KBM-7 (cell line): ENCODE data around the gene LCORL.

ENCODE experiments used
- DNase-seq: peaks from one replicate; pipeline ENCODE4 v3.0.0-alpha.2; 2015
- in situ Hi-C: fragments of 300-500 bp; cut with MboI; formaldehyde crosslinking; loops from 2 replicates; pipeline ENCODE4 v1.14.3; 2020; ENCODE audit warnings: low sequenced_read_pairs, low pct_unique_long_range_greater_than_20kb, mixed read lengths

Gene LCORL

DNA sequence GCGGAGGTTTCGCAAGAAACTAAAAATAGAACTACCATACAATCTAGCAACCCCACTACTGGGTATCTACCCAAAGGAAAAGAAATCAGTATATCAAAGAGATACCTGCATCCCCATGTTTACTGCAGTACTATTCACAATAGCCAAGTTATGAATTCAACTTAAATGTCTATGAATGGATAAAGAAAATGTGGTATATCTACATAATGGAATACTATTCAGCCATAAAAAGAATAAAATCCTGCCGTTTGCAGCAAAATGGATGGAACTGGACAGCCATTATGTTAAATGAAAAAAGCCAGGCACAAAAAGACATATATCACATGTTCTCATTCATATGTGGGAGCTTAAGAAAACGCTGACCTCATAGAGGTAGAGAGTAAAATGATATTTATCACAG, 65.3 kb downstream of the LCORL start:
- no peak for DNase-seq

GRCh38 chr4:17945303-17945702, 76.3 kb downstream of the LCORL start:
- in situ Hi-C loops, result no loop called here

More for the DNA sequence above, 65.3 kb downstream of the LCORL start:
- in situ Hi-C loops, result no loop called here

DNA sequence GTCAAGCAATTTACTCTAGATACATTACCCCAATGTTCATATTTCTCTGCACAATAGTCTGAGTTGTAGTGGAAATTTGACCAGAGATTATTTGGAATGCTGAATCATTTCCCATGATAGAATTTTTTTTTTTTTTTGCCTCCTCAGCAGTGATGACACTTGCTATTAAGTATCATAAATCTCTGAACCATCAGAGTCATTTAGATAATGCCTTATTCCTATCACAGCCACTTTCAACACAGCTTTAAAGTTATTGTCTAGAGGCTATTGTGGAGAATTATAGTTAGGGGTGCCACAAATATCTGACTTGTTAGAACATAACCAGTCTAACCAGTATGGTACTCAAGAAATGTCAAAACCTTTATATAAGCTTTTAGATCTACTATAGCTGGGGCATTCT, 79.8 kb downstream of the LCORL start:
- in situ Hi-C loops, result no loop called here
- DNase-seq, result no peak

More at GRCh38 chr4:17945303-17945702, 76.3 kb downstream of the LCORL start:
- no peak for DNase-seq

GRCh38 chr4:17939054-17939453, 82.5 kb downstream of the LCORL start:
- in situ Hi-C loops, result no loop called here
- no peak for DNase-seq

DNA sequence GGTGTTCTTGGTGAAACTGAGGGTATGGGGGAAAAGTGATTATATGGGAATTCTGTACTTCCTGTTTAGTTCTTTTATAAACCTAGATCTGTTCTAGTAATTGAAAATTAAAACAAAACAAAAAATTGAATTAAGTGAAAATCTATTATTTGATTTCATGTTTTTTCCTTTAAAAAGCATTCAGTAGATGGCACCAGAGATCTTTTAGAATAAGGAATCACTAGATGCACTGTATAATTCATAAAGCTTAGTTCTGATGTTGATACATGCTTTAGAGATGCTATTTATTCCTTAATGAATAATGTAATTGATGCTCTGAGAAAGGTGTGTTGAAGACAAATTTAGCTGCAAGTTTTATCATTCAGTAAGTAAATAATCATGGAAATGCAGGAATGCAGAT, 87.3 kb downstream of the LCORL start:
- in situ Hi-C loops, result no loop called here
- DNase-seq, result no peak

GRCh38 chr4:17933126-17933525, 88.4 kb downstream of the LCORL start:
- in situ Hi-C loops, result no loop called here
- no peak for DNase-seq

- DNase-seq, result no peak
- in situ Hi-C loops, result no loop called here
Measured at GRCh38 chr4:17932041-17932440, 89.5 kb downstream of the LCORL start.

DNA sequence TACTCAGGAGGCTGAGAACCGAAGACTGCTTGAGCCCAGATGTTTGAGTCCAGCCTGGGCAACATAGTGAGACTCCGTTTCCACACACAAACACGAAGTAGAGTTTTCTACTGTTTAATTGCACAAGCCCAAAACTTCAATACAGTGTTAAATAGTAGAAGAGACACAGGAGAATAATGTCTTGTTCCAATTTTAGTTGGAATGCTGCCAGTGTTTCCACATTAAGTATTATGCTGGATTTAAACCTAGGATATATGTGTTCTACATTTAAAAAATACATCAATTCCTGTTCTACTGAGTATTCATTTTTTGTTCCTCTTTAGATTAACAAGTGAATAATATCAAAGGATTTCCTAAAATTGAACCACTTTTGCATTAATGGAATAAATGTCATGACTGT, 91.3 kb downstream of the LCORL start:
- in situ Hi-C loops, result no loop called here

GRCh38 chr4:17924189-17924588, 97.4 kb downstream of the LCORL start:
- no peak for DNase-seq
- in situ Hi-C loops, result no loop called here

More for the DNA sequence above, 91.3 kb downstream of the LCORL start:
- no peak for DNase-seq

DNA sequence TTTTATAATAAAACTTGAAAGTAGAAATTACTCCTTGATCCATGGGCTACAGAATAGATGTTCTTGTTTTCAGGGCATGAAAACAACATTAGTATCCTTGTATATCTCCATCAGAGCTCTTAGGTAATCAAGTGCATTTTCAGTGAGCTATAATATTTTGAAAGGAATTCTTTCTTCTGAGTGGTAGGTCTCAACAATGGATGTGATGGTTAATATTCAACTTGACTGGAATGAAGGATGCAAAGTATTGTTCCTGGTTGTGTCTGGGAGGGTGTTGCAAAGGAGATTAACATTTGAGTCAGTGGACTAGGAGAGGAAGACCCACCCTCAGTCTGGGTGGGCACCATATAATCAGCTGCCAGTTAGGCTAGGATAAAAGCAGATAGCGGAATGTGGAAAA, 100.1 kb downstream of the LCORL start:
- DNase-seq, result no peak
- in situ Hi-C loops, result no loop called here

DNA sequence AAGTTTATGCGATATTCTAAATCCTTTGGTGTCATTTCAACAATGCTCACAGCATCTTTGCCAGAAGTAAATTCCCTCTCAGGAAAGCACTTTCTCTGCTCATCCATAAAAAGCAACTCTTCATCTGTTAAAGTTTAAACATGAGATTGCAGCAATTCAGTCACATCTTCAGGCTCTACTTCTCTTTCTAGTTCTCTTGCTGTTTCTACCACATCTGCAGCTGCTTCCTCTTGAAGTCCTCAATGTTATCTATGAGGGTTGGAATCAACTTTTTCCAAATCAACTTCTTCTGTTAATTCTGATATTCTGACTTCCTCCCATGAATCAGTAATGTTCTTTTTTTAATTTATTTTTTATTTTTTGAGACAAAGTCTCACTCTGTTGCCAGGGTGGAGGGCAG, 100.9 kb downstream of the LCORL start:
- DNase-seq, result no peak
- in situ Hi-C loops, result no loop called here

DNA sequence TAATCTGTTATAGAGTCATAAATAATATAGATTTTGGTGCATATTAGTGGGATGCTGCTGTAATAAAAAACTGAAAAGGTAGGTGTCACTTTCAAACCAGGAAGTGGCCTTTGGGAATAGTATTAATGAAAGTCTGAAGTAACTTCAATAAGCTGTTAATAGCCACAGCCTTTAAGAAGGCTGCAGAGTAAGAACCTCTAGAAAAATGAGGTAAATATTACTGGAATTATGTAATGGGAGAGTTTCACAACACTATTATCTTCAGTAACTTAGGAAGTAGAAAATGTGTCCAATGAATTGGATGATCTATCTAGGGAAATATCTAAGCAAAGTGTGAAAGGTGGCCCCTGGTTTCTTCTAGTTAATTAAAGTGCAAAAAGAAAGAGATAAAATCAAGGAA, 106.1 kb downstream of the LCORL start:
- in situ Hi-C loops, result no loop called here

DNA sequence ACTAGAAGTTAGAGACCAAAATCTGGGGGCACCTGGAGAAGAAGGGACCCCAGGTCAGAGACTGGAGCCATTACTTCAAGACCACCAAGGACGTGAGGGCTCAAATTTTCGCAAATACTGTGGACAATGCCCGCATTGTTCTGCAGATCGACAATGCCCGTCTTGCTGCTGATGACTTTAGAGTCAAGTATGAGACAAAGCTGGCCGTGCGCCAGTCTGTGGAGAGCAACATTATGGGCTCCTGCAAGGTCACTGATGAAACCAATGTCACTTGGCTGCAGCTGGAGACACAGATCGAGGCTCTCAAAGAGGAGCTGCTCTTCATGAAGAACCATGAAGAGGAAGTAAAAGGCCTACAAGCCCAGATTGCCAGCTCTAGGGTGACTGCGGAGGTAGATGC, 109.5 kb downstream of the LCORL start:
- DNase-seq, result no peak
- in situ Hi-C loops, result no loop called here

More for the DNA sequence above, 106.1 kb downstream of the LCORL start:
- DNase-seq, result no peak

- in situ Hi-C loops, result no loop called here
- DNase-seq, result no peak
Measured at GRCh38 chr4:17911608-17912007, 109.9 kb downstream of the LCORL start.

DNA sequence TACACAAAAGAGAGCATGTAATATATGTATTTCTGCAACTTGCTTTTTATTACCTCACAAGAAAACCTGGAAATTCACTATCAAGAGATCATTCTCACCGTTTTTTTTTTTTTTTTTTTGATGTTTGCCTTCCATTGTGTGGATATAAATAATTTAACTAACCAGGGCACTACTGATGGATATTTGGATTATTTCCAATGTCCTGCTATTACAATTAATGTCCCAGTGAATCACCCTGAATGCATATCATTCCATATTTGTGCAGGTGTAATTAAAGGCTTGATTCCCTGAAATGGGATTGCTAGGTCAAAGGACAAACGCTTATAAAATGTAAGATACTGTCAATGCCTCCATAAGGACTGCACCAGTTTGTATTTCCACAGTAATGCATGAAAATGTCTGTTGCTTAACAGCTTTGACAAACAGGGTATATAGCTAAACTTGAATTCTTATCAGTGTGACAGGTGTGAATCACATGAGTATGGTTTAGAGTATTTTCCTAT, 123.0 kb downstream of the LCORL start:
- no peak for DNase-seq
- in situ Hi-C loops, result no loop called here

DNA sequence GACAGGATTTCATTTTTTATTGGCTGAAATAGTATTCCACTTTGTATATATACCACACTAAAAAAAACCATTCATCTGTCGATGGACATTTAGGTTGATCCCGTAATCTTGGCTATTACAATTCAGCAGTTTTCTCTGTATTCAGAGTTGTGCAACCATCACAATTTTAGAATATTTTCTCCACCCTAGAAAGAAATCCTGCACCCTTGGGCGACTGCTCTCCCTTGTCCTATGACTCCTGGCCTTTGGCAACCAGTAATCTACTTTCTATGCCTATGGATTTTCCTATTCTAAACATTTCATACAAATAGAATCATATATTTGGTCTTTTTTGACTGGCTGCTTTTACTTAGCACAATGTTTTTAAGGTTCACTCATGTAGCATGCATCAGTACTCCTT, 126.1 kb downstream of the LCORL start:
- in situ Hi-C loops, result no loop called here
- DNase-seq, result no peak

GRCh38 chr4:17894421-17894820, 127.1 kb downstream of the LCORL start:
- DNase-seq, result no peak
- in situ Hi-C loops, result no loop called here

DNA sequence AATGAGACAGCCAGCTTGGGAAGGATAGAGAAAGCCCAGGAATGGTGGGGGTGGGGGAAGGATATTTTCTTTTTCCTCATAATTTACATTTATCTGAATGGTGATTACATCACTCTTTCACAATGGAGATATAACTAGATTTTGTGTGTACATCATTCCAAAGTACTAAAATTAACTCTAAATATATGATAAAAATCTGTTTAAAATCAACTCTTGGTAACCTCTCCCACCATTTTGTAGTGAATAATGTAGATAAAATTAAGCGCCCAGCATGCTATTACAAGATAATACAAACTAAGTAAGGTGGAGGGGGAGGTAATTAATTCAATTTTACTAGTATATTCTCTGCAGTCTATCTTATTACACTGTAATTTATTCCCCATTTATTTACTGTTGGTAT, 131.9 kb downstream of the LCORL start:
- no peak for DNase-seq
- in situ Hi-C loops, result no loop called here

GRCh38 chr4:17884511-17884910, 137.0 kb downstream of the LCORL start:
- no peak for DNase-seq
- in situ Hi-C loops, result no loop called here

GRCh38 chr4:17884063-17884462, 137.5 kb downstream of the LCORL start:
- no peak for DNase-seq
- in situ Hi-C loops, result no loop called here

DNA sequence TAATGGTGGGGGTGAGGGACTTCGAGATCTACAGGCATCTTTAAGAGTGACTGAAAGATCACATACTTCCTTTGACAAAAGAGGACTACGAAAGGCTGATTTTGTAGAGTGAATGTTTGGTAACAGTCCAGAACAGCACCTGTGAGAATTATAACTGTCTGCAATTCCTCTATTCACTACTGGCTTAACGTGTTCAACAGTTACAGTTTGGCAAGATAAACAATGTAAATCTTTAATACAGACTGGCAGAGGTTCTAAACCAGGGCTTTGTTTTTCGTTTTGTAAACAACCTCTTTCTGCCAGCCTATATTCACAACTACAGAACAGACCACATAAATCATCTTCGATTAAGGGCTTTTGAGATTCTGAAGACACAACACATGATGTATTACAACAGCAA, 143.9 kb downstream of the LCORL start:
- no peak for DNase-seq
- in situ Hi-C loops, result no loop called here

DNA sequence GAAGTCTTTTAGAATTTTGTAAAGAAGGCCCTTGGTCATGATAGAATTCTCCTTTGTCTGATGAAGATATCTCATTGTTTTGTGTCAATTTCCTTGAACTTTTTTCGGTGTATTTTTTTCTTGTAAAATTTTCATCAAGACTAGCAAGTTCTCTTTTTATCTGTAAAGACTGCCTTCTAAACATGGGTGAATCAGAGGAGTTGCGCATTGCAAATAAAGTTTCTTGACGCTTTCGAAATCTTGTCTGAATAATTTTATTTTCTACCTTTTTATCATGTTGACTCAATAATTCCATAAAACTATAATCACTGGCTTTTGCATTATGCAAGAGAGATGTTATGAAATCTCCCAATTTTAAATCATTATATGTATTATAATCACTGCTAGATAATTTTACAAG, 144.6 kb downstream of the LCORL start:
- in situ Hi-C loops, result no loop called here
- DNase-seq, result no peak
